Neural cell (in vitro differentiated cells): ENCODE data around the gene ALDH1B1. TPM values are rescaled to one million over a fixed set of nuclear protein-coding genes. Genes with fewer than 3 reads are reported as not detected.
A peak's percentile ranks its signal among the peaks of the same experiment; 100 is the strongest.

Experiments used
- H2AFZ ChIP-seq: fragments of 200-600, 300-800 bp; sonication (generic), shearing (Covaris generic); 2 replicates; pipeline ENCODE4 v1.6.0; 2014; ENCODE audit warnings: low read depth, mild to moderate bottlenecking, antibody characterized with exemption, low read length, moderate library complexity
- H3F3A ChIP-seq: fragments of 200-600 bp; shearing (Covaris generic); 2 replicates; pipeline ENCODE4 v1.6.1; 2016; ENCODE audit warnings: mild to moderate bottlenecking, moderate library complexity, mixed read lengths, antibody characterized with exemption, low read length; ENCODE audit not compliant: insufficient read depth, poor library complexity, severe bottlenecking
- H3K27ac ChIP-seq: fragments of 200-600, 300-800 bp; sonication (generic), shearing (Covaris generic); 2 replicates; pipeline ENCODE4 v1.5.1; 2014; ENCODE audit warnings: mild to moderate bottlenecking, low read length, moderate library complexity
- H3K27me3 ChIP-seq: fragments of 300-800, 200-600 bp; sonication (generic), shearing (Covaris generic); 2 replicates; pipeline ENCODE4 v1.6.0; 2014; ENCODE audit warnings: mild to moderate bottlenecking, low read depth, low read length, moderate library complexity; ENCODE audit not compliant: insufficient read depth
- H3K36me3 ChIP-seq: fragments of 300-800, 200-600 bp; sonication (generic), shearing (Covaris generic); 2 replicates; pipeline ENCODE4 v1.5.1; 2014; ENCODE audit warnings: mild to moderate bottlenecking, antibody characterized with exemption, low read length, moderate library complexity; ENCODE audit not compliant: insufficient read depth
- H3K4me2 ChIP-seq: fragments of 300-800, 200-600 bp; sonication (generic), shearing (Covaris generic); 2 replicates; pipeline ENCODE4 v1.6.0; 2014; ENCODE audit warnings: mild to moderate bottlenecking, low read length
- H3K4me3 ChIP-seq: fragments of 300-800, 200-600 bp; sonication (generic), shearing (Covaris generic); 2 replicates; pipeline ENCODE4 v1.5.1; 2014; ENCODE audit warnings: mild to moderate bottlenecking, low read length, moderate library complexity
- H3K79me2 ChIP-seq: fragments of 200-600 bp; shearing (Covaris generic); replicated peaks from 2 replicates; pipeline ENCODE4 v1.6.0; 2014; ENCODE audit warnings: mild to moderate bottlenecking, low read length, moderate library complexity; ENCODE audit not compliant: insufficient read depth
- H3K9ac ChIP-seq: fragments of 300-800, 200-600 bp; sonication (generic), shearing (Covaris generic); 2 replicates; pipeline ENCODE4 v1.6.1; 2016; ENCODE audit warnings: mild to moderate bottlenecking, low read length, mixed read lengths
- H3K9me2 ChIP-seq: fragments of 200-600 bp; shearing (Covaris generic); 2 replicates; pipeline ENCODE4 v1.6.1; 2016; ENCODE audit warnings: mild to moderate bottlenecking, low read length, mixed read lengths; ENCODE audit not compliant: insufficient read depth
- H3K9me3 ChIP-seq: fragments of 200-600, 300-800 bp; sonication (generic), shearing (Covaris generic); 2 replicates; pipeline ENCODE4 v1.6.1; 2016; ENCODE audit warnings: mild to moderate bottlenecking, mixed run types, low read length, moderate library complexity, mixed read lengths
- H4K20me1 ChIP-seq: fragments of 200-600 bp; shearing (Covaris generic); 2 replicates; pipeline ENCODE4 v1.6.1; 2016; ENCODE audit warnings: mild to moderate bottlenecking, mixed run types; ENCODE audit not compliant: insufficient read depth
- CTCF ChIP-seq: fragments of 450-650 bp; IDR thresholded peaks from 2 replicates; pipeline ENCODE4 v1.5.1; 2014; ENCODE audit warnings: antibody characterized with exemption, mild to moderate bottlenecking, moderate library complexity; ENCODE audit not compliant: poor library complexity, severe bottlenecking
- EP300 ChIP-seq: fragments of 450-650 bp; conservative IDR thresholded peaks from 2 replicates; pipeline ENCODE4 v1.6.1; 2014; ENCODE audit warnings: antibody characterized with exemption, mild to moderate bottlenecking, moderate library complexity; ENCODE audit not compliant: poor library complexity, severe bottlenecking
- EZH2 ChIP-seq: fragments of 200-600, 300-800 bp; shearing (Covaris generic), sonication (generic); IDR thresholded peaks from 2 replicates; pipeline ENCODE4 v1.6.1; 2014; ENCODE audit warnings: antibody characterized with exemption, low read length, borderline replicate concordance, mild to moderate bottlenecking; ENCODE audit not compliant: insufficient read depth, poor library complexity, severe bottlenecking
- MXI1 ChIP-seq: fragments of 450-650 bp; conservative IDR thresholded peaks from 2 replicates; pipeline ENCODE4 v1.6.1; 2014; ENCODE audit warnings: antibody characterized with exemption, mild to moderate bottlenecking; ENCODE audit not compliant: poor library complexity, severe bottlenecking
- POLR2AphosphoS5 ChIP-seq: IDR thresholded peaks from 2 replicates; pipeline ENCODE4 v1.6.1; 2012
- RAD21 ChIP-seq: fragments of 450-650 bp; conservative IDR thresholded peaks from 2 replicates; pipeline ENCODE4 v1.6.1; 2014; ENCODE audit warnings: antibody characterized with exemption, mild to moderate bottlenecking, moderate library complexity
- REST ChIP-seq: IDR thresholded peaks from 2 replicates; pipeline ENCODE4 v1.6.1; 2012; ENCODE audit warnings: borderline replicate concordance
- SMC3 ChIP-seq: fragments of 450-650 bp; conservative IDR thresholded peaks from 2 replicates; pipeline ENCODE4 v1.6.1; 2014; ENCODE audit warnings: antibody characterized with exemption, mild to moderate bottlenecking, moderate library complexity; ENCODE audit not compliant: poor library complexity
- TAF1 ChIP-seq: IDR thresholded peaks from 2 replicates; pipeline ENCODE4 v1.6.1; 2012; ENCODE audit warnings: low read depth
- polyA plus RNA-seq: library from polyadenylated mRNA; depleted of rRNA; stranded (reverse); fragments of >200 nt; gene quantifications from 2 replicates; pipeline ENCODE4 v1.2.3, GENCODE V29; 2014

ALDH1B1 gene
- polyA plus RNA-seq, 1 donor from 2014 or later = 6.6 TPM

DNA sequence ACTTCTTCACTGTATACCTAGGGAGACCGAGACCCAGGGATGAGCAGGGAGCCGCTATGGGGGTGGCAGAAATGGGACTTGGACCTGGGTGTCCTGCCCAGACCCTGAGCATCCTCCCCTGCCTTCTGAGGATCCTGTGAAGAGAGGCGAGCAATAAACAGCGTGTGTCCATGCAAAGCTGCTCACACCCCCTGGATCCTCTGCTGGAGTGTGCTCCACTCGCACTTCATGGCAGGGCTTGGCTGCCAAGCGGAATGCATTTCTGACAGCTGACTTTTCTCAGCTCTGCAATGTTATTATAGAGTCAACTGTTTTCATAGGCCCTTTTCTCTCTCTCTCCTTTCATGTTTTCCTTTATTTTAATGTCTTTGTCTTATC lies 31.0 kb upstream of the ALDH1B1 start:
- Histone ChIP-seq H3K27ac (peak overlapping the region; percentile 92), H3K27me3 (no peaks in the 10 kb centered on the region), H3K9me3 (no peaks in the 10 kb centered on the region), H3K36me3 (no peaks in the 10 kb centered on the region), H3F3A (peaks cover 15% of the 10 kb centered on the region), H3K9ac (peak overlapping the region; percentile 62), H4K20me1 (no peaks in the 10 kb centered on the region), H3K79me2 (no peaks in the 10 kb centered on the region), H3K4me2 (peak overlapping the region; percentile 49), H3K9me2 (no peaks in the 10 kb centered on the region), H2AFZ (no peak overlapping the region), H3K4me3 (peak overlapping the region; percentile 52)
- no peak for TF ChIP-seq EP300
- no peak for TF ChIP-seq RAD21
- TF ChIP-seq MXI1 = peak; percentile 4
- peak; percentile 63 for TF ChIP-seq SMC3
- TF ChIP-seq TAF1 = no peak
- no peak for TF ChIP-seq EZH2
- no peak for TF ChIP-seq REST

DNA sequence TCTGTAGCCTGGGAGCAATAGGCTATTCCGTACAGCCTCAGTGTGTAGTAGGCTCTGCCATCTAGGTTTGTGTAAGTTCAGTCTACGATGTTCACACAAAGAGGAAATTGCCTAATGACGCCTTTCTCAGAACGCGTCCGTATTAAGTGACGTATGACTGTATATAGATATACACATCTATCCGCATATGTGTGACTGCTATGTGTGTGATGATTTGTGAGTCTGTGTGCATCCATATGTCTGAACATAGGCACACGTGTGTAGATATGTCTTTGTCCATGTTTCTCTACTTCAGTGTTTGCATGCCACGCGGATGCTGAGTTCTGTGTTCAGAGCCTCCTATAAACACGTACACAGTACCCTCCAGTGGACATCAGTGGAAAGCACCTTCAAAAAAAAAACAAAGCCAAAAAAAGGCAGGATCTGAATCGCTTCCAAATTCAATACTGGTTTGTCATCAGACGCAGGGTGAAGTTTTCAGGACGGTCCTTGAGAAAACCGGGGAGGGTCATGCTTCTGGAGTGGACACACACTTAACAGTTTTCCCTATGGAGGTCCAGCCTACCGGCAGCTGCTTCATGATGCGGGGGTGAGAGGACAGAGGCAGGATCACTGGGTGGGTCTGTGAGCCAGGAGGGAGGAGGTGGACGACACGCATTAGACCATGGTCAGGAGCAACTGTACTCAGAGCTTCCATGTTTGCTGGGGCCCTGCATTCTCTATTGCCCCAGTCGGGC lies 29.5 kb upstream of the ALDH1B1 start:
- no peaks in the 10 kb centered on the region for H4K20me1 ChIP-seq
- no peaks in the 10 kb centered on the region for H3K27me3 ChIP-seq
- H2AFZ ChIP-seq = no peak overlapping the region
- H3K4me3 ChIP-seq = no peak overlapping the region
- H3K9me2 ChIP-seq = no peaks in the 10 kb centered on the region
- H3K36me3 ChIP-seq = no peaks in the 10 kb centered on the region
- H3K27ac ChIP-seq = peak overlapping the region; percentile 92
- peaks cover 15% of the 10 kb centered on the region for H3F3A ChIP-seq
- H3K9ac ChIP-seq = peak overlapping the region; percentile 62
- H3K79me2 ChIP-seq = no peaks in the 10 kb centered on the region
- TF ChIP-seq RAD21 = peak; percentile 98
- no peak for TF ChIP-seq EZH2
- peak; percentile 85 for TF ChIP-seq MXI1
- peak; percentile 98 for TF ChIP-seq SMC3
- no peak for TF ChIP-seq REST
- TF ChIP-seq POLR2AphosphoS5 = peak; percentile 57
- peak; percentile 20 for TF ChIP-seq EP300
- TF ChIP-seq CTCF = peak; percentile 95
- H3K4me2 ChIP-seq = no peak overlapping the region
- no peaks in the 10 kb centered on the region for H3K9me3 ChIP-seq
